GM19043 (cell line): ENCODE data around the gene TMCO4.

Experiments
- ATAC-seq: cut with Tn5 transposase; IDR thresholded peaks from one replicate; pipeline ENCODE4 v1.9.1; 2021; ENCODE audit warnings: low read depth; ENCODE audit not compliant: unreplicated experiment

TMCO4 gene

GRCh38 chr1:19752083-19752696, 47.5 kb downstream of the TMCO4 start:
- ATAC-seq: no peak

GRCh38 chr1:19750882-19751276, 48.8 kb downstream of the TMCO4 start:
- no peak for ATAC-seq

GRCh38 chr1:19750101-19750881, 49.4 kb downstream of the TMCO4 start:
- ATAC-seq: no peak

GRCh38 chr1:19749685-19750084, 50.0 kb downstream of the TMCO4 start:
- no peak for ATAC-seq

- ATAC-seq: no peak
These were observed 52.0 kb downstream of the TMCO4 start for GRCh38 chr1:19747761-19748160.

GRCh38 chr1:19744886-19745285, 54.8 kb downstream of the TMCO4 start:
- no peak for ATAC-seq

GRCh38 chr1:19744335-19744743, 55.4 kb downstream of the TMCO4 start:
- ATAC-seq: no peak

GRCh38 chr1:19743793-19744192, 55.9 kb downstream of the TMCO4 start:
- ATAC-seq: no peak

- ATAC-seq: no peak
These were observed 56.5 kb downstream of the TMCO4 start for GRCh38 chr1:19743180-19743579.

- no peak for ATAC-seq
These were observed 60.1 kb downstream of the TMCO4 start for GRCh38 chr1:19739628-19740027.

- ATAC-seq: no peak
These were observed 61.0 kb downstream of the TMCO4 start for GRCh38 chr1:19738669-19739068.

GRCh38 chr1:19738076-19738475, 61.6 kb downstream of the TMCO4 start:
- no peak for ATAC-seq

- no peak for ATAC-seq
These were observed 62.5 kb downstream of the TMCO4 start for GRCh38 chr1:19737104-19737825.

- no peak for ATAC-seq
These were observed 64.1 kb downstream of the TMCO4 start for GRCh38 chr1:19735440-19736127.

- ATAC-seq: no peak
These were observed 65.2 kb downstream of the TMCO4 start for GRCh38 chr1:19734472-19734999.

GRCh38 chr1:19734056-19734455, 65.7 kb downstream of the TMCO4 start:
- ATAC-seq: no peak

GRCh38 chr1:19733615-19734014, 66.1 kb downstream of the TMCO4 start:
- no peak for ATAC-seq

GRCh38 chr1:19731311-19731821, 68.3 kb downstream of the TMCO4 start:
- ATAC-seq: no peak

GRCh38 chr1:19730793-19731192, 68.9 kb downstream of the TMCO4 start:
- no peak for ATAC-seq

GRCh38 chr1:19730232-19730631, 69.5 kb downstream of the TMCO4 start:
- ATAC-seq: no peak
